ENCODE data around the gene PLK3. TPM values are rescaled to one million over a fixed set of nuclear protein-coding genes. Genes with fewer than 3 reads are reported as not detected.
"Not testable (repeated sequence)": the region's sequence is repeated elsewhere in the genome, so short reads cannot be mapped to it uniquely, and the experiment has no call there.

Gene PLK3
- total RNA-seq, 1 experiment from 2014 or later = 15.9 TPM

- DNase-seq (ENCODE audit: low spot score) = peak; percentile 35
Observed at GRCh38 chr1:44808938-44809917, 9.1 kb downstream of the PLK3 start.

GRCh38 chr1:44810101-44810761 is 10.1 kb downstream of the PLK3 start:
- DNase-seq (ENCODE audit: low spot score) = peak; percentile 49

- not testable (repeated sequence) for DNase-seq (ENCODE audit: low spot score)
Observed at GRCh38 chr1:44810762-44811105, 10.6 kb downstream of the PLK3 start.

- no peak for DNase-seq (ENCODE audit: low spot score)
Observed at GRCh38 chr1:44811234-44811633, 11.1 kb downstream of the PLK3 start.

- DNase-seq (ENCODE audit: low spot score) = no peak
Observed at GRCh38 chr1:44812822-44813543, 12.8 kb downstream of the PLK3 start.

- DNase-seq (ENCODE audit: low spot score) = not testable (repeated sequence)
Observed at GRCh38 chr1:44815926-44816325, 15.7 kb downstream of the PLK3 start.

- DNase-seq (ENCODE audit: low spot score) = no peak
Observed at GRCh38 chr1:44817307-44817706, 17.1 kb downstream of the PLK3 start.

- DNase-seq (ENCODE audit: low spot score) = no peak
Observed at GRCh38 chr1:44817771-44818495, 17.8 kb downstream of the PLK3 start.

- DNase-seq (ENCODE audit: low spot score) = no peak
Observed at GRCh38 chr1:44819196-44819607, 19.0 kb downstream of the PLK3 start.

- peak; percentile 77 for DNase-seq (ENCODE audit: low spot score)
Observed at GRCh38 chr1:44819608-44820327, 19.6 kb downstream of the PLK3 start.

GRCh38 chr1:44820328-44821239 is 20.4 kb downstream of the PLK3 start:
- no peak for DNase-seq (ENCODE audit: low spot score)

GRCh38 chr1:44821240-44821715 is 21.1 kb downstream of the PLK3 start:
- no peak for DNase-seq (ENCODE audit: low spot score)

- no peak for DNase-seq (ENCODE audit: low spot score)
Observed at GRCh38 chr1:44822131-44822701, 22.0 kb downstream of the PLK3 start.

- no peak for DNase-seq (ENCODE audit: low spot score)
Observed at GRCh38 chr1:44822981-44823451, 22.8 kb downstream of the PLK3 start.

GRCh38 chr1:44824392-44824791 is 24.2 kb downstream of the PLK3 start:
- not testable (repeated sequence) for DNase-seq (ENCODE audit: low spot score)

- no peak for DNase-seq (ENCODE audit: low spot score)
Observed at GRCh38 chr1:44826375-44827196, 26.4 kb downstream of the PLK3 start.

- no peak for DNase-seq (ENCODE audit: low spot score)
Observed at GRCh38 chr1:44827197-44828002, 27.2 kb downstream of the PLK3 start.
